Measurements from ENCODE around the gene RNF225. TPM values are rescaled to one million over a fixed set of nuclear protein-coding genes. Genes with fewer than 3 reads are reported as not detected.
A peak's percentile ranks its signal among the peaks of the same experiment; 100 is the strongest.
"Not testable (repeated sequence)": the region's sequence is repeated elsewhere in the genome, so short reads cannot be mapped to it uniquely, and the experiment has no call there.

RNF225 gene
- total and polyA plus RNA-seq, 2 experiments from 2014 or later = 3.1 TPM; not detected in 1

- no peak overlapping the region for H3K27ac ChIP-seq
- TF ChIP-seq CTCF (IDR thresholded peaks at IDR 0.05; ENCODE audit: low read depth, low read length) = no peak
- H3K4me3 ChIP-seq = no peak overlapping the region
- H3K36me3 ChIP-seq = no peaks in the 10 kb centered on the region
- H3K27me3 ChIP-seq = no peaks in the 10 kb centered on the region
- H3K9me3 ChIP-seq (ENCODE audit: low read depth) = no peaks in the 10 kb centered on the region
- H3K4me1 ChIP-seq (ENCODE audit: low read depth) = no peaks in the 10 kb centered on the region
- peak in 1 of 2 donors; percentile 14 for DNase-seq (ENCODE audit: low read depth in 1 of 2, low spot score in 1 of 2)
Measured at GRCh38 chr19:58434217-58434616, 38.8 kb downstream of the RNF225 start.

- Histone ChIP-seq H3K9me3 (ENCODE audit: low read depth) (no peaks in the 10 kb centered on the region), H3K27me3 (no peaks in the 10 kb centered on the region), H3K4me1 (ENCODE audit: low read depth) (no peaks in the 10 kb centered on the region), H3K27ac (no peak within 1 kb of the TSS), H3K4me3 (no peak within 1 kb of the TSS), H3K36me3 (no peaks in the 10 kb centered on the region)
- peak in 1 of 2 donors; percentile 100 for DNase-seq (ENCODE audit: low read depth in 1 of 2, low spot score in 1 of 2)
- no peak for TF ChIP-seq CTCF (IDR thresholded peaks at IDR 0.05; ENCODE audit: low read depth, low read length)
Measured at GRCh38 chr19:58439576-58440554, 44.4 kb downstream of the RNF225 start, which contains the start of gene ZNF132. Gene ZNF132 (minus strand): TSS chr19:58440153. CDS start chr19:58439821, 332 bp downstream.

GRCh38 chr19:58440556-58440955 is 45.1 kb downstream of the RNF225 start:
- H3K27me3 ChIP-seq = no peaks in the 10 kb centered on the region
- no peaks in the 10 kb centered on the region for H3K36me3 ChIP-seq
- no peak overlapping the region for H3K4me3 ChIP-seq
- no peak for DNase-seq (ENCODE audit: low read depth in 1 of 2, low spot score in 1 of 2)
- no peaks in the 10 kb centered on the region for H3K4me1 ChIP-seq (ENCODE audit: low read depth)
- H3K27ac ChIP-seq = no peak overlapping the region
- H3K9me3 ChIP-seq (ENCODE audit: low read depth) = no peaks in the 10 kb centered on the region
- no peak for TF ChIP-seq CTCF (IDR thresholded peaks at IDR 0.05; ENCODE audit: low read depth, low read length)

- not testable (repeated sequence) for H3K9me3 ChIP-seq (ENCODE audit: low read depth); DNase-seq (ENCODE audit: low read depth in 1 of 2, low spot score in 1 of 2); H3K4me3 ChIP-seq; H3K27ac ChIP-seq; H3K4me1 ChIP-seq (ENCODE audit: low read depth); H3K27me3 ChIP-seq; H3K36me3 ChIP-seq
Measured at GRCh38 chr19:58442986-58443385, 47.5 kb downstream of the RNF225 start.

Other genes with a start within 250 kb of the RNF225 start
- 27.8 and 29.6 TPM in 2 replicates for gene ZNF329, start 244.9 kb upstream of the RNF225 start, total RNA-seq
- gene ZNF329, start 244.9 kb upstream of the RNF225 start, polyA plus RNA-seq = 5.2 and 12.8 TPM in 2 replicates
- 40.3 and 50.1 TPM in 2 replicates for gene ZNF274, start 212.6 kb upstream of the RNF225 start, total RNA-seq
- 42.8 and 45.4 TPM in 2 replicates for gene ZNF274, start 212.6 kb upstream of the RNF225 start, polyA plus RNA-seq
- 95.9 and 103 TPM in 2 replicates for gene ZNF544, start 166.7 kb upstream of the RNF225 start, total RNA-seq
- gene ZNF544, start 166.7 kb upstream of the RNF225 start, polyA plus RNA-seq = 34.9 and 35.9 TPM in 2 replicates
- 11.3 and 14.7 TPM in 2 replicates for gene ZNF8, start 116.7 kb upstream of the RNF225 start, total RNA-seq
- gene ZNF8, start 116.7 kb upstream of the RNF225 start, polyA plus RNA-seq = 2.2 and 2.7 TPM in 2 replicates
- gene ERVK3-1, start 90.3 kb upstream of the RNF225 start, total RNA-seq = 64.3 and 92.4 TPM in 2 replicates
- 62.8 and 62.9 TPM in 2 replicates for gene ERVK3-1, start 90.3 kb upstream of the RNF225 start, polyA plus RNA-seq
- 2.4 and 2.5 TPM in 2 replicates for gene ZSCAN22, start 68.7 kb upstream of the RNF225 start, total RNA-seq
- gene ZSCAN22, start 68.7 kb upstream of the RNF225 start, polyA plus RNA-seq = 3.7 and 4.2 TPM in 2 replicates
- gene A1BG, start 42.2 kb upstream of the RNF225 start, total RNA-seq = 75.0 and 138 TPM in 2 replicates
- 45.9 and 56.5 TPM in 2 replicates for gene A1BG, start 42.2 kb upstream of the RNF225 start, polyA plus RNA-seq
- 5.9 and 7.6 TPM in 2 replicates for gene ZNF497, start 32.9 kb upstream of the RNF225 start, total RNA-seq
- 5.8 and 6.8 TPM in 2 replicates for gene ZNF497, start 32.9 kb upstream of the RNF225 start, polyA plus RNA-seq
- gene ZNF837, start 14.6 kb upstream of the RNF225 start, total RNA-seq = 9.1 and 12.6 TPM in 2 replicates
- 7.6 and 8.9 TPM in 2 replicates for gene ZNF837, start 14.6 kb upstream of the RNF225 start, polyA plus RNA-seq
- gene RPS5, start 8.4 kb upstream of the RNF225 start, total RNA-seq = 1,551 and 1,738 TPM in 2 replicates
- gene RPS5, start 8.4 kb upstream of the RNF225 start, polyA plus RNA-seq = 643 and 656 TPM in 2 replicates
- 15.6 and 37.9 TPM in 2 replicates for gene ZNF584, start 13.0 kb downstream of the RNF225 start, total RNA-seq
- 16.0 and 18.6 TPM in 2 replicates for gene ZNF584, start 13.0 kb downstream of the RNF225 start, polyA plus RNA-seq
- gene ZNF132, start 44.5 kb downstream of the RNF225 start, total RNA-seq = not detected in 2 replicates
- 1.1 and 1.4 TPM in 2 replicates for gene ZNF132, start 44.5 kb downstream of the RNF225 start, polyA plus RNA-seq
- 10.3 and 19.0 TPM in 2 replicates for gene ZNF324B, start 56.0 kb downstream of the RNF225 start, total RNA-seq
- 3.4 and 5.0 TPM in 2 replicates for gene ZNF324B, start 56.0 kb downstream of the RNF225 start, polyA plus RNA-seq
- 24.7 and 27.8 TPM in 2 replicates for gene ZNF324, start 71.4 kb downstream of the RNF225 start, total RNA-seq
- gene ZNF324, start 71.4 kb downstream of the RNF225 start, polyA plus RNA-seq = 15.7 and 18.8 TPM in 2 replicates
- gene ZNF446, start 80.7 kb downstream of the RNF225 start, total RNA-seq = 29.0 and 41.1 TPM in 2 replicates
- 16.3 and 20.5 TPM in 2 replicates for gene ZNF446, start 80.7 kb downstream of the RNF225 start, polyA plus RNA-seq
- gene SLC27A5, start 116.3 kb downstream of the RNF225 start, total RNA-seq = 17.7 and 23.9 TPM in 2 replicates
- gene SLC27A5, start 116.3 kb downstream of the RNF225 start, polyA plus RNA-seq = 22.5 and 22.8 TPM in 2 replicates
- gene ZBTB45, start 124.2 kb downstream of the RNF225 start, total RNA-seq = 22.8 and 26.3 TPM in 2 replicates
- gene ZBTB45, start 124.2 kb downstream of the RNF225 start, polyA plus RNA-seq = 29.4 and 34.6 TPM in 2 replicates
- 563 and 650 TPM in 2 replicates for gene TRIM28, start 148.4 kb downstream of the RNF225 start, total RNA-seq
- 303 and 343 TPM in 2 replicates for gene TRIM28, start 148.4 kb downstream of the RNF225 start, polyA plus RNA-seq
- gene CHMP2A, start 159.4 kb downstream of the RNF225 start, total RNA-seq = 223 and 265 TPM in 2 replicates
- 247 and 319 TPM in 2 replicates for gene CHMP2A, start 159.4 kb downstream of the RNF225 start, polyA plus RNA-seq
- 70.8 and 79.0 TPM in 2 replicates for gene UBE2M, start 163.0 kb downstream of the RNF225 start, total RNA-seq
- 169 and 177 TPM in 2 replicates for gene UBE2M, start 163.0 kb downstream of the RNF225 start, polyA plus RNA-seq
- 51.1 TPM in 2 replicates for gene MZF1, start 177.7 kb downstream of the RNF225 start, total RNA-seq
- gene MZF1, start 177.7 kb downstream of the RNF225 start, polyA plus RNA-seq = 25.1 and 34.7 TPM in 2 replicates

Measured in cardiac muscle cell (in vitro differentiated cells and primary cell).